K562 (cell line): ENCODE measurements around the gene IL12RB1. TPM values are rescaled to one million over a fixed set of nuclear protein-coding genes. Genes with fewer than 3 reads are reported as not detected.

Source experiments
- CBX2 ChIP-seq: fragments of 200-600 bp; sonication (generic); IDR thresholded peaks from one replicate; pipeline ENCODE4 v1.6.1; 2012; ENCODE audit warnings: mild to moderate bottlenecking, low read length, inconsistent platforms; ENCODE audit not compliant: insufficient read depth, poor library complexity, severe bottlenecking
- CCNT2 ChIP-seq: IDR thresholded peaks from 2 replicates; pipeline ENCODE4 v1.6.1; 2011; ENCODE audit warnings: borderline replicate concordance, low read depth, mild to moderate bottlenecking, moderate library complexity, mixed read lengths, low read length; ENCODE audit not compliant: insufficient read length; ENCODE audit errors: extremely low read depth
- ESRRB ChIP-seq: fragments of 250-450 bp; sonication (Bioruptor Pico); IDR thresholded peaks from 2 replicates; pipeline ENCODE4 v1.5.0; 2020; ENCODE audit warnings: mild to moderate bottlenecking, moderate library complexity, borderline replicate concordance
- KLF16 ChIP-seq: IDR thresholded peaks from 2 replicates; pipeline ENCODE4 v1.6.1; 2016; ENCODE audit warnings: antibody characterized with exemption
- LCOR ChIP-seq: sonication (generic); formaldehyde crosslinking; IDR thresholded peaks from 2 replicates; pipeline ENCODE4 v1.8.0; 2022; ENCODE audit warnings: mild to moderate bottlenecking, missing genetic modification reagents
- NCOR1 ChIP-seq: fragments of 450-650 bp; IDR thresholded peaks from 2 replicates; pipeline ENCODE4 v1.6.1; 2016; ENCODE audit warnings: mild to moderate bottlenecking, moderate library complexity
- NR4A1 ChIP-seq, 2 experiments: fragments of 250-450 bp in 1 of 2; fragments of 450-650 bp in 1 of 2; sonication (Bioruptor Pico) in 1 of 2; IDR thresholded peaks; 2 replicates each; pipeline versions ENCODE4 v1.4.0 to v1.6.1; 2016 to 2020; ENCODE audit warnings: mild to moderate bottlenecking in 2 of 2, missing compliant biosample characterization in 1 of 2, missing genetic modification characterization in 1 of 2, moderate library complexity in 1 of 2
- PPARD ChIP-seq: fragments of 250-450 bp; sonication (Bioruptor Pico); IDR thresholded peaks from 2 replicates; pipeline ENCODE4 v1.8.0; 2022; ENCODE audit warnings: inconsistent platforms, mild to moderate bottlenecking, moderate library complexity
- PYGO2 ChIP-seq: fragments of 450-650 bp; IDR thresholded peaks from 2 replicates; pipeline ENCODE4 v1.6.1; 2016; ENCODE audit warnings: mild to moderate bottlenecking, missing genetic modification characterization, moderate library complexity, missing compliant biosample characterization
- RBM17 ChIP-seq: fragments of 200-400 bp; formaldehyde crosslinking; IDR thresholded peaks from 2 replicates; pipeline ENCODE4 v1.6.1; 2017; ENCODE audit warnings: low read depth, mild to moderate bottlenecking, low read length, borderline replicate concordance
- ZNF668 ChIP-seq: fragments of 250-450 bp; sonication (Bioruptor Pico); IDR thresholded peaks from 2 replicates; pipeline ENCODE4 v1.8.0; 2022; ENCODE audit warnings: mild to moderate bottlenecking, inconsistent platforms
- polyA plus RNA-seq, 8 experiments: library from polyadenylated mRNA; depleted of rRNA in 4 of 8; stranded (reverse) in 5 of 8; unstranded in 3 of 8; fragments of >200 nt; fragmentation: Nextera tagmentation in 2 of 8; fragmentation: Illumina TruSeq in 1 of 8; extraction: Ambion mirVana in 2 of 8; extraction: Trizol in 1 of 8; gene quantifications; 2 replicates each; pipeline versions ENCODE4 v1.2.1 to v1.2.3, GENCODE V29; 2011 to 2014; ENCODE audit warnings: inconsistent platforms in 1 of 8, missing spikeins in 1 of 8
- total RNA-seq, 7 experiments: library from RNA; depleted of rRNA in 6 of 7; stranded (reverse); fragments of >200 nt in 6 of 7; fragmentation: Illumina TruSeq in 2 of 7; extraction: Trizol in 2 of 7; gene quantifications; 2 replicates each; pipeline versions ENCODE4 v1.2.1 to v1.2.3, GENCODE V29; 2011 to 2021; ENCODE audit warnings: low replicate concordance in 1 of 7
- TF ChIP-seq, protein P1 (sequence below): fragments of 450-650 bp; IDR thresholded peaks from 2 replicates; pipeline ENCODE4 v1.6.1; 2016; ENCODE audit warnings: mild to moderate bottlenecking, moderate library complexity
- TF ChIP-seq, protein P2 (sequence below): sonication (generic); formaldehyde crosslinking; IDR thresholded peaks from 2 replicates; pipeline ENCODE4 v1.8.0; 2022; ENCODE audit warnings: mild to moderate bottlenecking, missing genetic modification reagents

IL12RB1 gene
- total and polyA plus RNA-seq, 9 of the 15 experiments (the other 6 are each of a cell fraction or from before 2014, with no cell fraction given) = 0.04 to 0.07 (median 0.06) TPM; not detected in 5

DNA sequence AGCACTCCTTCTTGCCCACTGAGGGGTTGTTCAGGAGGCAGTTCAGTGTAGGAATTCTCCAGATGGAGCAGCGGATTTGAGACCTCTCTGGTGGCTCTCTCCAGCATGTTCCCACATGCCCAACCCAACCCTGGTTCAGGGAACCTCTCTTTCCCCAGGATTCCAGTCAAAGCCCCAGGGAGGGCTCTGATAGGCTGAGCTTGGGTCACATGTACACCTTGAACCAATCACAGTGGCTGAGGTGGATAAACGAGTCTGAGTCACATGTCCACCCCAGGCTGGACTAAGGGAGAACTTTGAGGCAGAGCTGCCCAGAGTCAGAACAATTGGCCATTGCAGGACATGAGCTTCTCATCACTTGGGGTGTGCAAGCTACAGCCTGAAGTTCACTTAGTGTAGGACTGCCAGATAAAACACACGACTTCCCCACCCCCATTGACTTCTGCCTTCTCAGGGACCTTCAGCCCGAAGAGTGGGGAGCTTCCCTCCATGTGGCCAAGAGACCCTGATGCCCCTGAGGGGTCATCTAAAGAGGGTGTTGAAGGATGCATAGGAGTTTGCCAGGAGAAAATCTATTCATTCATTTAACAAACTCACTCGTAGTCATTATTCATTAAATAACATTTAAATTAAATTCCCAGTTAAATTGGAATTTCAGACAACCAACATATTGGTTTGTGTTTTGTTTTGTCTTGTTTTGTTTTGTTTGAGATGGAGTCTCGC is 6.9 kb upstream of the IL12RB1 start (continued):
- TF ChIP-seq, protein P1, sequence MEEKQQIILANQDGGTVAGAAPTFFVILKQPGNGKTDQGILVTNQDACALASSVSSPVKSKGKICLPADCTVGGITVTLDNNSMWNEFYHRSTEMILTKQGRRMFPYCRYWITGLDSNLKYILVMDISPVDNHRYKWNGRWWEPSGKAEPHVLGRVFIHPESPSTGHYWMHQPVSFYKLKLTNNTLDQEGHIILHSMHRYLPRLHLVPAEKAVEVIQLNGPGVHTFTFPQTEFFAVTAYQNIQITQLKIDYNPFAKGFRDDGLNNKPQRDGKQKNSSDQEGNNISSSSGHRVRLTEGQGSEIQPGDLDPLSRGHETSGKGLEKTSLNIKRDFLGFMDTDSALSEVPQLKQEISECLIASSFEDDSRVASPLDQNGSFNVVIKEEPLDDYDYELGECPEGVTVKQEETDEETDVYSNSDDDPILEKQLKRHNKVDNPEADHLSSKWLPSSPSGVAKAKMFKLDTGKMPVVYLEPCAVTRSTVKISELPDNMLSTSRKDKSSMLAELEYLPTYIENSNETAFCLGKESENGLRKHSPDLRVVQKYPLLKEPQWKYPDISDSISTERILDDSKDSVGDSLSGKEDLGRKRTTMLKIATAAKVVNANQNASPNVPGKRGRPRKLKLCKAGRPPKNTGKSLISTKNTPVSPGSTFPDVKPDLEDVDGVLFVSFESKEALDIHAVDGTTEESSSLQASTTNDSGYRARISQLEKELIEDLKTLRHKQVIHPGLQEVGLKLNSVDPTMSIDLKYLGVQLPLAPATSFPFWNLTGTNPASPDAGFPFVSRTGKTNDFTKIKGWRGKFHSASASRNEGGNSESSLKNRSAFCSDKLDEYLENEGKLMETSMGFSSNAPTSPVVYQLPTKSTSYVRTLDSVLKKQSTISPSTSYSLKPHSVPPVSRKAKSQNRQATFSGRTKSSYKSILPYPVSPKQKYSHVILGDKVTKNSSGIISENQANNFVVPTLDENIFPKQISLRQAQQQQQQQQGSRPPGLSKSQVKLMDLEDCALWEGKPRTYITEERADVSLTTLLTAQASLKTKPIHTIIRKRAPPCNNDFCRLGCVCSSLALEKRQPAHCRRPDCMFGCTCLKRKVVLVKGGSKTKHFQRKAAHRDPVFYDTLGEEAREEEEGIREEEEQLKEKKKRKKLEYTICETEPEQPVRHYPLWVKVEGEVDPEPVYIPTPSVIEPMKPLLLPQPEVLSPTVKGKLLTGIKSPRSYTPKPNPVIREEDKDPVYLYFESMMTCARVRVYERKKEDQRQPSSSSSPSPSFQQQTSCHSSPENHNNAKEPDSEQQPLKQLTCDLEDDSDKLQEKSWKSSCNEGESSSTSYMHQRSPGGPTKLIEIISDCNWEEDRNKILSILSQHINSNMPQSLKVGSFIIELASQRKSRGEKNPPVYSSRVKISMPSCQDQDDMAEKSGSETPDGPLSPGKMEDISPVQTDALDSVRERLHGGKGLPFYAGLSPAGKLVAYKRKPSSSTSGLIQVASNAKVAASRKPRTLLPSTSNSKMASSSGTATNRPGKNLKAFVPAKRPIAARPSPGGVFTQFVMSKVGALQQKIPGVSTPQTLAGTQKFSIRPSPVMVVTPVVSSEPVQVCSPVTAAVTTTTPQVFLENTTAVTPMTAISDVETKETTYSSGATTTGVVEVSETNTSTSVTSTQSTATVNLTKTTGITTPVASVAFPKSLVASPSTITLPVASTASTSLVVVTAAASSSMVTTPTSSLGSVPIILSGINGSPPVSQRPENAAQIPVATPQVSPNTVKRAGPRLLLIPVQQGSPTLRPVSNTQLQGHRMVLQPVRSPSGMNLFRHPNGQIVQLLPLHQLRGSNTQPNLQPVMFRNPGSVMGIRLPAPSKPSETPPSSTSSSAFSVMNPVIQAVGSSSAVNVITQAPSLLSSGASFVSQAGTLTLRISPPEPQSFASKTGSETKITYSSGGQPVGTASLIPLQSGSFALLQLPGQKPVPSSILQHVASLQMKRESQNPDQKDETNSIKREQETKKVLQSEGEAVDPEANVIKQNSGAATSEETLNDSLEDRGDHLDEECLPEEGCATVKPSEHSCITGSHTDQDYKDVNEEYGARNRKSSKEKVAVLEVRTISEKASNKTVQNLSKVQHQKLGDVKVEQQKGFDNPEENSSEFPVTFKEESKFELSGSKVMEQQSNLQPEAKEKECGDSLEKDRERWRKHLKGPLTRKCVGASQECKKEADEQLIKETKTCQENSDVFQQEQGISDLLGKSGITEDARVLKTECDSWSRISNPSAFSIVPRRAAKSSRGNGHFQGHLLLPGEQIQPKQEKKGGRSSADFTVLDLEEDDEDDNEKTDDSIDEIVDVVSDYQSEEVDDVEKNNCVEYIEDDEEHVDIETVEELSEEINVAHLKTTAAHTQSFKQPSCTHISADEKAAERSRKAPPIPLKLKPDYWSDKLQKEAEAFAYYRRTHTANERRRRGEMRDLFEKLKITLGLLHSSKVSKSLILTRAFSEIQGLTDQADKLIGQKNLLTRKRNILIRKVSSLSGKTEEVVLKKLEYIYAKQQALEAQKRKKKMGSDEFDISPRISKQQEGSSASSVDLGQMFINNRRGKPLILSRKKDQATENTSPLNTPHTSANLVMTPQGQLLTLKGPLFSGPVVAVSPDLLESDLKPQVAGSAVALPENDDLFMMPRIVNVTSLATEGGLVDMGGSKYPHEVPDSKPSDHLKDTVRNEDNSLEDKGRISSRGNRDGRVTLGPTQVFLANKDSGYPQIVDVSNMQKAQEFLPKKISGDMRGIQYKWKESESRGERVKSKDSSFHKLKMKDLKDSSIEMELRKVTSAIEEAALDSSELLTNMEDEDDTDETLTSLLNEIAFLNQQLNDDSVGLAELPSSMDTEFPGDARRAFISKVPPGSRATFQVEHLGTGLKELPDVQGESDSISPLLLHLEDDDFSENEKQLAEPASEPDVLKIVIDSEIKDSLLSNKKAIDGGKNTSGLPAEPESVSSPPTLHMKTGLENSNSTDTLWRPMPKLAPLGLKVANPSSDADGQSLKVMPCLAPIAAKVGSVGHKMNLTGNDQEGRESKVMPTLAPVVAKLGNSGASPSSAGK = peak; percentile 98
- TF ChIP-seq ZNF668 (CRISPR knock-in tag) (no peak; the same call in 1 of the 2 replicates), NCOR1 (no peak), LCOR (CRISPR knock-in tag) (no peak), CCNT2 (no peak), NR4A1 (CRISPR knock-in tag; IDR thresholded peaks at IDR 0.05) (no peak), NR4A1 (tag; IDR thresholded peaks at IDR 0.05) (peak; percentile 66; the same call in 1 of the 2 replicates), CBX2 (no peak), ESRRB (CRISPR knock-in tag) (no peak), PPARD (no peak), RBM17 (no peak), KLF16 (no peak), PYGO2 (tag) (no peak)
- TF ChIP-seq, protein P2, sequence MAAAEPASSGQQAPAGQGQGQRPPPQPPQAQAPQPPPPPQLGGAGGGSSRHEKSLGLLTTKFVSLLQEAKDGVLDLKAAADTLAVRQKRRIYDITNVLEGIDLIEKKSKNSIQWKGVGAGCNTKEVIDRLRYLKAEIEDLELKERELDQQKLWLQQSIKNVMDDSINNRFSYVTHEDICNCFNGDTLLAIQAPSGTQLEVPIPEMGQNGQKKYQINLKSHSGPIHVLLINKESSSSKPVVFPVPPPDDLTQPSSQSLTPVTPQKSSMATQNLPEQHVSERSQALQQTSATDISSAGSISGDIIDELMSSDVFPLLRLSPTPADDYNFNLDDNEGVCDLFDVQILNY = no peak
